Measurements from ENCODE around the gene KRT74. TPM values are rescaled to one million over a fixed set of nuclear protein-coding genes. Genes with fewer than 3 reads are reported as not detected.

KRT74 gene
- total and polyA plus RNA-seq, 2 of the 13 experiments (the other 11 are each of a cell fraction or from before 2014, with no cell fraction given): not detected

DNA sequence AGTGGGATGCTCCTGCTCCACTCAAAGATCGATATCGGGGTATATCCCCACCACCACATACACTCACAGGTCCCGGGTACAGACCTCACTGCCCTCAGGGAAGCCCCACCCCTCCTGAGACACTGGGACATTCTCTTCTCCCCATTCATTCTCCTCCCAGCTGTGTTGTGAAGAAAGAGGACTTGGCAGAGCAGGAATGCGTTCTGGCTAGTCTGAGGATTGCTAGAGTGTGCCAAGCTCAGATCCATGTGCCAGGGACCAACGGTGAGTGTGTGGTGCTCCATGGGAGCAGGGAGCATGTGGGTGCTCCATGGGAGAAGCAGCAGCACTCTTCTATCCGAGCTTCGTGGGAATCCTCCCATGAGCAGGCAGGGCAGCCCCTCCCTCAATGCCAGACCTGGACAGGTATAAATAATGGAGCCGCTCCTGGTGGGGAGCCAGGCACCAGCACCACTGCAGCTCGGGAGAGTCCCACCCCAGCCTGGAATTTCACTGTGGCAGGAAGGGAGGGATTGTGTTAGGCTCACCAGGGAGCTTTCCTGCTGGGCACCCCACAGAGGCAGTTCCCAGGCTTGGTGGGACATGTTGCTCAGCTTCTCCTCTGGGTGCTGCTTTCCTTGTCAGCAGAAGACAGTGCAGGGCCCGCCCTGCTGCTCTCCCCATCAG lies 51.2 kb downstream of the KRT74 start:
- Histone ChIP-seq H3K9me3 (ENCODE audit: low read length) (no peaks in the 10 kb centered on the region), H3K27me3 (ENCODE audit: control insufficient read depth in 1 of 2, insufficient read depth in 2 of 2, low read length in 2 of 2) (peaks cover 4 to 8% of the 10 kb centered on the region in 2 experiments; a peak in 2 of 5 replicates), H3K4me3 (replicated peaks in 1 of 3; ENCODE audit: insufficient read depth in 1 of 3, low read depth in 2 of 3, low read length in 3 of 3) (no peak overlapping the region), H3K79me2 (ENCODE audit: insufficient read depth, low read length) (no peaks in the 10 kb centered on the region), H3K36me3 (replicated peaks in 1 of 2; ENCODE audit: control insufficient read depth in 1 of 2, insufficient read depth in 2 of 2, low read length in 2 of 2) (no peaks in the 10 kb centered on the region), H3K27ac (ENCODE audit: extremely low read length, insufficient read depth, low read length) (no peak overlapping the region), H3K4me1 (ENCODE audit: insufficient read depth, low read length) (no peaks in the 10 kb centered on the region), H3K9ac (ENCODE audit: insufficient read depth, low read depth, low read length) (no peak overlapping the region), H4K20me1 (ENCODE audit: insufficient read depth, low read length) (no peaks in the 10 kb centered on the region), H3K4me2 (ENCODE audit: low read depth, low read length) (no peak overlapping the region), H2AFZ (ENCODE audit: low read length) (no peak overlapping the region)
- FAIRE-seq (no peak), DNase-seq (ENCODE audit: low spot score) (no peak), ATAC-seq (no peak)
- BruUV-seq (replicated peaks): no TSS peak
- POLR2A ChIA-PET: no interaction called here
- in situ Hi-C loops (cut with HindIII; ENCODE audit: extremely low pct_ligation_motif_present, low pct_unique_long_range_greater_than_20kb) (no loop called here), intact Hi-C loops (cut with micrococcal nuclease; ENCODE audit: unreplicated experiment) (no loop called here)
- CTCF ChIA-PET (ENCODE audit: low intra/inter-chr PET ratio, low total read pairs): no interaction called here
- 5% methylated on average over 4 of the region's 10 CpGs for WGBS (ENCODE audit: low lambda C conversion rate)
- TF ChIP-seq, protein P1, sequence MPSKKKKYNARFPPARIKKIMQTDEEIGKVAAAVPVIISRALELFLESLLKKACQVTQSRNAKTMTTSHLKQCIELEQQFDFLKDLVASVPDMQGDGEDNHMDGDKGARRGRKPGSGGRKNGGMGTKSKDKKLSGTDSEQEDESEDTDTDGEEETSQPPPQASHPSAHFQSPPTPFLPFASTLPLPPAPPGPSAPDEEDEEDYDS (CRISPR knock-in tag; IDR thresholded peaks at IDR 0.05): no peak
- no peak for TF ChIP-seq SCMH1 (CRISPR knock-in tag; IDR thresholded peaks at IDR 0.05; ENCODE audit: borderline replicate concordance)
- TF ChIP-seq ZNF530 (CRISPR knock-in tag; IDR thresholded peaks at IDR 0.05; ENCODE audit: low read depth): no peak
- no peak for TF ChIP-seq ZNF335 (CRISPR knock-in tag; IDR thresholded peaks at IDR 0.05)
- no peak for TF ChIP-seq MYC (CRISPR knock-in tag; IDR thresholded peaks at IDR 0.05; ENCODE audit: borderline replicate concordance)
- TF ChIP-seq, protein P2, sequence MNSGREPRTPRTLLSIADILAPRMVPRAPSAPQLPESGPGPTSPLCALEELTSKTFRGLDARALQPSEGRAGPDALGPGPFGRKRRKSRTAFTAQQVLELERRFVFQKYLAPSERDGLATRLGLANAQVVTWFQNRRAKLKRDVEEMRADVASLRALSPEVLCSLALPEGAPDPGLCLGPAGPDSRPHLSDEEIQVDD (CRISPR knock-in tag; IDR thresholded peaks at IDR 0.05; ENCODE audit: borderline replicate concordance): no peak
- TF ChIP-seq KAT7 (CRISPR knock-in tag; IDR thresholded peaks at IDR 0.05; ENCODE audit: borderline replicate concordance): no peak
- TF ChIP-seq, protein P3, sequence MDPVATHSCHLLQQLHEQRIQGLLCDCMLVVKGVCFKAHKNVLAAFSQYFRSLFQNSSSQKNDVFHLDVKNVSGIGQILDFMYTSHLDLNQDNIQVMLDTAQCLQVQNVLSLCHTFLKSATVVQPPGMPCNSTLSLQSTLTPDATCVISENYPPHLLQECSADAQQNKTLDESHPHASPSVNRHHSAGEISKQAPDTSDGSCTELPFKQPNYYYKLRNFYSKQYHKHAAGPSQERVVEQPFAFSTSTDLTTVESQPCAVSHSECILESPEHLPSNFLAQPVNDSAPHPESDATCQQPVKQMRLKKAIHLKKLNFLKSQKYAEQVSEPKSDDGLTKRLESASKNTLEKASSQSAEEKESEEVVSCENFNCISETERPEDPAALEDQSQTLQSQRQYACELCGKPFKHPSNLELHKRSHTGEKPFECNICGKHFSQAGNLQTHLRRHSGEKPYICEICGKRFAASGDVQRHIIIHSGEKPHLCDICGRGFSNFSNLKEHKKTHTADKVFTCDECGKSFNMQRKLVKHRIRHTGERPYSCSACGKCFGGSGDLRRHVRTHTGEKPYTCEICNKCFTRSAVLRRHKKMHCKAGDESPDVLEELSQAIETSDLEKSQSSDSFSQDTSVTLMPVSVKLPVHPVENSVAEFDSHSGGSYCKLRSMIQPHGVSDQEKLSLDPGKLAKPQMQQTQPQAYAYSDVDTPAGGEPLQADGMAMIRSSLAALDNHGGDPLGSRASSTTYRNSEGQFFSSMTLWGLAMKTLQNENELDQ (CRISPR knock-in tag; IDR thresholded peaks at IDR 0.05; ENCODE audit: borderline replicate concordance): no peak
- TF ChIP-seq, protein P4, sequence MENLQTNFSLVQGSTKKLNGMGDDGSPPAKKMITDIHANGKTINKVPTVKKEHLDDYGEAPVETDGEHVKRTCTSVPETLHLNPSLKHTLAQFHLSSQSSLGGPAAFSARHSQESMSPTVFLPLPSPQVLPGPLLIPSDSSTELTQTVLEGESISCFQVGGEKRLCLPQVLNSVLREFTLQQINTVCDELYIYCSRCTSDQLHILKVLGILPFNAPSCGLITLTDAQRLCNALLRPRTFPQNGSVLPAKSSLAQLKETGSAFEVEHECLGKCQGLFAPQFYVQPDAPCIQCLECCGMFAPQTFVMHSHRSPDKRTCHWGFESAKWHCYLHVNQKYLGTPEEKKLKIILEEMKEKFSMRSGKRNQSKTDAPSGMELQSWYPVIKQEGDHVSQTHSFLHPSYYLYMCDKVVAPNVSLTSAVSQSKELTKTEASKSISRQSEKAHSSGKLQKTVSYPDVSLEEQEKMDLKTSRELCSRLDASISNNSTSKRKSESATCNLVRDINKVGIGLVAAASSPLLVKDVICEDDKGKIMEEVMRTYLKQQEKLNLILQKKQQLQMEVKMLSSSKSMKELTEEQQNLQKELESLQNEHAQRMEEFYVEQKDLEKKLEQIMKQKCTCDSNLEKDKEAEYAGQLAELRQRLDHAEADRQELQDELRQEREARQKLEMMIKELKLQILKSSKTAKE (CRISPR knock-in tag; IDR thresholded peaks at IDR 0.05; ENCODE audit: borderline replicate concordance): no peak
- TF ChIP-seq CEBPB (IDR thresholded peaks at IDR 0.05; ENCODE audit: borderline replicate concordance, low read depth, low read length): no peak
- no peak for TF ChIP-seq ZNF775 (CRISPR knock-in tag; IDR thresholded peaks at IDR 0.05; ENCODE audit: borderline replicate concordance)

All from HepG2 (cell line).